Pancreas (tissue), 10 donors: ENCODE results near the gene DIAPH3. TPM values are rescaled to one million over a fixed set of nuclear protein-coding genes. Genes with fewer than 3 reads are reported as not detected.

Source experiments
- ATAC-seq, 4 donors: fragments of 200-7000 bp; cut with Tn5 transposase; one replicate each; pipeline versions ENCODE4 v1.8.0 to v1.9.1; 2020; ENCODE audit warnings: mild to moderate bottlenecking in 4 of 4, moderate library complexity in 4 of 4
- DNase-seq, 6 donors: peaks; one replicate each; pipeline ENCODE4 v3.0.0-alpha.2; 2020
- FAIRE-seq: peaks from 2 replicates; lab custom pipeline; 2012; peaks lifted over from hg19 to GRCh38; lab: Jason Lieb, UNC
- H3K27ac ChIP-seq, 4 donors: fragments of 200-600 bp; sonication (generic); 1 replicate in 3 of 4; 2 replicates in 1 of 4; pipeline versions ENCODE4 v1.5.0 to v1.8.0; 2020
- H3K27me3 ChIP-seq, 4 donors: fragments of 200-600 bp; one replicate each; pipeline ENCODE4 v1.8.0; 2021
- H3K36me3 ChIP-seq, 3 donors: fragments of 200-600 bp; sonication (generic) in 1 of 3; one replicate each; pipeline versions ENCODE4 v1.5.0 to v1.8.0; 2020 to 2021
- H3K4me1 ChIP-seq, 3 donors: fragments of 200-600 bp; one replicate each; pipeline ENCODE4 v1.8.0; 2021
- H3K4me3 ChIP-seq, 4 donors: fragments of 200-600 bp; sonication (generic) in 2 of 4; one replicate each; pipeline versions ENCODE4 v1.5.0 to v1.8.0; 2020 to 2021
- H3K9me3 ChIP-seq, 4 donors: fragments of 200-600 bp; one replicate each; pipeline ENCODE4 v1.8.0; 2021
- WGBS, 2 donors: extraction: QIAGEN DNeasy Blood & Tissue Kit; methylation state at CpG; one replicate each; pipeline ENCODE4 v1.1.7; 2013; 5-methylcytosine and 5-hydroxymethylcytosine counted together
- intact Hi-C, 3 donors: fragments of 100-400 bp; cut with DNase I; formaldehyde crosslinking; loops; one replicate each; pipeline versions ENCODE4 v1.11.1 to v1.14.2; 2022
- polyA plus RNA-seq, 2 donors: library from polyadenylated mRNA; stranded (reverse); fragments of 200-250 nt; gene quantifications; one replicate each; pipeline ENCODE4 v1.2.3, GENCODE V29; 2013
- total RNA-seq, 6 donors: library from RNA; stranded (reverse); fragmentation: NEBNext Ultra II Directional in 4 of 6; extraction: Animal tissue kit (Norgen Biotek cat#: 25700) in 4 of 6; gene quantifications; one replicate each; pipeline versions ENCODE4 v1.2.1 to v1.2.4, GENCODE V29; 2021 to 2023
- TF ChIP-seq, protein P1 (sequence below), 4 donors: fragments of 200-600 bp; sonication (generic) in 3 of 4; IDR thresholded peaks; one replicate each; pipeline versions ENCODE4 v1.5.0 to v1.8.0; 2021; ENCODE audit warnings: antibody characterized with exemption in 4 of 4
- donor health status: healthy with polysubstance abuse.
- donor health status: DM: no; HTN: no; CAD: no; lungs with moderate emphysema.
- donor health status: DM: no; HTN: no; CAD: no.
- donor health status: control.
- donor health status: control.
- donor health status: Bipolar disorder and iron deficiency.
- donor health status: DM: yes; HTN: yes; CAD: no.
- donor health status: DM: no; HTN: no; CAD: no.
- donor health status: DM: no; HTN: no; CAD: no.
- donor health status: DM: yes; HTN: yes; CAD: no.

The DIAPH3 gene
- total and polyA plus RNA-seq, 8 donors = 0.12 to 1.3 (median 0.42) TPM; not detected in 1

DNA sequence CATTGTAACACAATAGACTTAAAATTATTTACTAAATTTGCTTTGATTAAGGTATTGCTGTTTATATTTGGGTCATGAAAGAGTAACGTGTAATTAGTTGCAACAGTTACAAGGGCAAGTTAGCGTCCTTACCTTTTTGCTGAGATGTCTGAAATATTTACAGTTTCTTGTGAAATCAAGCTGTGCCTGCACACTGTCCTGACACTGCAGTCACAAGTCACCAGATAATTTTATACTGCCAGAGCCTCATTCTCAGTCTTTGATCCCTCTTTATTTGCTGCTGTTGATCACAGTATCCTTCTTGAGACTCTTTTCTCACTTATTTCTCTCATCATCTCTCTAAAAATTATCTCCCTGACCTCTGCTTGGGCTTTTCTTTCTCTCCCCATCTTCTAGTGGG lies 8.4 kb upstream of the DIAPH3 start:
- Histone ChIP-seq H3K36me3 (no peaks in the 10 kb centered on the region), H3K4me3 (no peak overlapping the region), H3K27me3 (no peaks in the 10 kb centered on the region), H3K9me3 (no peaks in the 10 kb centered on the region), H3K4me1 (peaks cover 0 to 4% (median 0%) of the 10 kb centered on the region in 3 donors), H3K27ac (no peak overlapping the region)
- WGBS, 2 donors = 71 to 73% methylated on average over 2 of the region's 2 CpGs
- FAIRE-seq (no peak), ATAC-seq (no peak), DNase-seq (no peak)
- intact Hi-C loops = no loop called here
- TF ChIP-seq, protein P1, sequence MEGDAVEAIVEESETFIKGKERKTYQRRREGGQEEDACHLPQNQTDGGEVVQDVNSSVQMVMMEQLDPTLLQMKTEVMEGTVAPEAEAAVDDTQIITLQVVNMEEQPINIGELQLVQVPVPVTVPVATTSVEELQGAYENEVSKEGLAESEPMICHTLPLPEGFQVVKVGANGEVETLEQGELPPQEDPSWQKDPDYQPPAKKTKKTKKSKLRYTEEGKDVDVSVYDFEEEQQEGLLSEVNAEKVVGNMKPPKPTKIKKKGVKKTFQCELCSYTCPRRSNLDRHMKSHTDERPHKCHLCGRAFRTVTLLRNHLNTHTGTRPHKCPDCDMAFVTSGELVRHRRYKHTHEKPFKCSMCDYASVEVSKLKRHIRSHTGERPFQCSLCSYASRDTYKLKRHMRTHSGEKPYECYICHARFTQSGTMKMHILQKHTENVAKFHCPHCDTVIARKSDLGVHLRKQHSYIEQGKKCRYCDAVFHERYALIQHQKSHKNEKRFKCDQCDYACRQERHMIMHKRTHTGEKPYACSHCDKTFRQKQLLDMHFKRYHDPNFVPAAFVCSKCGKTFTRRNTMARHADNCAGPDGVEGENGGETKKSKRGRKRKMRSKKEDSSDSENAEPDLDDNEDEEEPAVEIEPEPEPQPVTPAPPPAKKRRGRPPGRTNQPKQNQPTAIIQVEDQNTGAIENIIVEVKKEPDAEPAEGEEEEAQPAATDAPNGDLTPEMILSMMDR (IDR thresholded peaks at IDR 0.05) = no peak

DNA sequence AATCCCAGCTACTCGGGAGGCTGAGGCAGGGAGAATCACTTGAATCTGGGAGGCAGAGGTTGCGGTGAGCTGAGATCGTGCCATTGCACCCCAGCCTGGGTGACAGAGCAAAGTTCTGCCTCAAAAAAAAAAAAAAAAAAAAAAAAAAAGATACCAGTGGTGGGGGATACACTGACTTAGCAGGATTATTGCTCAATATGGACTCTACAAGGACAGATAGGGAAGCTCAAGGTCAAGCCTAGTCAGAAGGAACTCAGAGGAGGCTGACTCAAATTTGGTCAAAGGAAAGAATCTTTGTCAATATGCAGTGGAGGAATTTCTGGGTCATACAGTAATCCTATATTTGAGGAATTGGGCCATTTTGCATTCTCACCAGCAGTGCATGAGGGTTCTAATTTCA lies 6.7 kb upstream of the DIAPH3 start:
- no peak for FAIRE-seq
- Histone ChIP-seq H3K27me3 (no peaks in the 10 kb centered on the region), H3K4me1 (peaks cover 2 to 6% (median 4%) of the 10 kb centered on the region in 3 donors), H3K4me3 (no peak overlapping the region), H3K36me3 (no peaks in the 10 kb centered on the region), H3K27ac (no peak overlapping the region), H3K9me3 (no peaks in the 10 kb centered on the region)
- intact Hi-C loops = no loop called here
- WGBS, 2 donors = 86 to 96% methylated on average over 3 of the region's 3 CpGs
- DNase-seq = no peak
- TF ChIP-seq, protein P1 (IDR thresholded peaks at IDR 0.05) = no peak
- ATAC-seq = peak in 1 of 4 donors; percentile 22

DNA sequence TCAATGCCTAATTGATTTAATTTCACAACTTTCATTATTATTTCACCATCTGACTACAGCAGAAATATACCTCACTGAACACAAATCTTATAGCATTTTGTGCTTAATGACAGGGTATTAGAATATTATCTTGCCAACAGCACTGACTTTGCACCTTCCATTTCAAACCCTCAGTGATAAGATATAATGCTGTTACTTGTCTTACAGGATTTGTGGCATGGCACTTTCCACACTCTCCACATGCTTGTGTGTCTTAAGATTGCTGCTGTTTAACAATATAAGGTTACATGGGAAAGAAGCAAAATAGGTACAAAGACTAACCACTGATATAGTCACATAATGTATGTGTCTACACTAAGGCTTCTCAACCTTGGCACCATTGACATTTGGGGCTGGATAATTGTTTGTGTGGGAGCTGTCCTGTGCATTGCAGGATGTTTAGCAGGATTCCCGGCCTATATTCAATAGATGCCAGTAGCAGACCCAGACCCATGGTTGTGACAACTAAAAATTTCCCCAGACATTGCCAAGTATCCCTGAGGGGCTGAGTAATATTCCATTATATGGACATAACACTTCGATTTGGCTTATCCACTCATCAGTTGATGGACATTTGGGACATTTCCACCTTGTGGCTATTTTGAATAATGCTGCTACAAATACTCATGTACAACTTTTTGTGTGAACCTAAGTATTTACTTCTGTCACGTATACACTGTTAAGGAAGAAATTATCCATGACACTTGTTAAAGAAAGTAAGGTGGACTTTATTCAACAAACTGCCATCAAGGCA lies 5.7 kb upstream of the DIAPH3 start:
- intact Hi-C loops = no loop called here
- Histone ChIP-seq H3K36me3 (no peaks in the 10 kb centered on the region), H3K27ac (no peak overlapping the region), H3K27me3 (no peaks in the 10 kb centered on the region), H3K4me1 (peaks cover 4 to 12% (median 7%) of the 10 kb centered on the region in 3 donors), H3K9me3 (no peaks in the 10 kb centered on the region), H3K4me3 (no peak overlapping the region)
- DNase-seq = no peak
- no peak for ATAC-seq
- 75 to 85% methylated on average over 3 of the region's 3 CpGs for whole genome bisulfite sequencing, 2 donors
- FAIRE-seq = no peak
- TF ChIP-seq, protein P1 (IDR thresholded peaks at IDR 0.05) = no peak

DNA sequence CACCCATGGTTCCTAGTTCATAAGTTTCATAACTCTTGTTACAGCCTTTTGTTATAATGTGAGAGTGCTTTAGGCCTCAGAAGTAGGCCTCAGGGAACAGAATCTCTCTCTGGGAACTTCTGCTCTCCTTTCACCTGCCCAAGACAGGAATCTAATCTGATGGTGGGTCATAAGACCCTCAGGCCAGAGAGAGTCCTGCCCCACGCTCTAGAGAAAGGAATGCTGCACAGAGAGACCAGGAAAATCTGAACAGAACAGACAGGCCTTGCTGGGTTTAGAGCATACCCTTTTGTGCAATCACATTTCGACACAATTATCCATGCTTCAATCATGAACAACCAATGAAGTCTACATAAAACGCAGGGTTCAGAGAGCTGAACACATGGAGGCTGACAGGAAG lies 3.4 kb upstream of the DIAPH3 start:
- WGBS, 2 donors = 47 to 61% methylated on average over 3 of the region's 3 CpGs
- no peak overlapping the region for H3K4me3 ChIP-seq
- H3K27me3 ChIP-seq = no peaks in the 10 kb centered on the region
- H3K27ac ChIP-seq = no peak overlapping the region
- H3K9me3 ChIP-seq = no peaks in the 10 kb centered on the region
- intact Hi-C loops = no loop called here
- H3K4me1 ChIP-seq = peaks cover 4 to 12% (median 10%) of the 10 kb centered on the region in 3 donors
- no peak for FAIRE-seq
- TF ChIP-seq, protein P1 (IDR thresholded peaks at IDR 0.05) = no peak
- no peaks in the 10 kb centered on the region for H3K36me3 ChIP-seq
- no peak for DNase-seq
- ATAC-seq = no peak
